ENCODE data around the gene PMF1. TPM values are rescaled to one million over a fixed set of nuclear protein-coding genes. Genes with fewer than 3 reads are reported as not detected.

PMF1 gene
- total RNA-seq, 1 experiment from 2014 or later, result 59.0 TPM

DNA sequence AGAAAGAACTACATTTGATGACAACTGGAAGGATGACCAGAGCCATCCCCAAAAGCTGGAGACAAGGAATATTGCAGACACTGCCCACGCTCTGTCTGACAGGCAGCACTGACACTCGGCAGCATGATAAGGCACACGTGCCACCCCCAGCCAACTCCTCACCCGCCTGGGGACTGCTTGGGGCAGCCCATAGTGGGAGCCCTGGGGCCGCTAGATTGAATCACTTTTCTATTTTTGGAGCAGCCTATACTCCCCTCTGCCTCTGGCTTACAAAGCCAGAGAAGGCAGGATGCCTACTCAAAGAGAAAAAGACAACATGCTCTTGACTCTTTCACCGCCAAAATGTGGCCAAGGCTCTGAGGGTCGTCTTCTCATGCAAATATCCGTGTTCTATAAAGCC is 68.5 kb downstream of the PMF1 start:
- Mint-ChIP-seq H3K27ac (ENCODE audit: unreplicated experiment) (peak overlapping the region; percentile 78), H3K36me3 (ENCODE audit: insufficient read depth, unreplicated experiment) (peaks cover 60% of the 10 kb centered on the region), H3K9me3 (ENCODE audit: low read depth, unreplicated experiment) (no peaks in the 10 kb centered on the region), H3K4me3 (ENCODE audit: low read depth, unreplicated experiment) (peak overlapping the region; percentile 72), H3K4me1 (ENCODE audit: low read depth, unreplicated experiment) (peaks cover 19% of the 10 kb centered on the region), H3K27me3 (ENCODE audit: unreplicated experiment) (no peaks in the 10 kb centered on the region)
- CTCF ChIA-PET, result interaction anchor here (2.0 to 2.2 kb wide), 2 partner anchors 104 to 135 kb away, joined by 6 to 8 read pairs; no protein-coding TSS in a partner anchor
- DNase-seq, result peak; percentile 38
- TF ChIP-seq, protein P1, sequence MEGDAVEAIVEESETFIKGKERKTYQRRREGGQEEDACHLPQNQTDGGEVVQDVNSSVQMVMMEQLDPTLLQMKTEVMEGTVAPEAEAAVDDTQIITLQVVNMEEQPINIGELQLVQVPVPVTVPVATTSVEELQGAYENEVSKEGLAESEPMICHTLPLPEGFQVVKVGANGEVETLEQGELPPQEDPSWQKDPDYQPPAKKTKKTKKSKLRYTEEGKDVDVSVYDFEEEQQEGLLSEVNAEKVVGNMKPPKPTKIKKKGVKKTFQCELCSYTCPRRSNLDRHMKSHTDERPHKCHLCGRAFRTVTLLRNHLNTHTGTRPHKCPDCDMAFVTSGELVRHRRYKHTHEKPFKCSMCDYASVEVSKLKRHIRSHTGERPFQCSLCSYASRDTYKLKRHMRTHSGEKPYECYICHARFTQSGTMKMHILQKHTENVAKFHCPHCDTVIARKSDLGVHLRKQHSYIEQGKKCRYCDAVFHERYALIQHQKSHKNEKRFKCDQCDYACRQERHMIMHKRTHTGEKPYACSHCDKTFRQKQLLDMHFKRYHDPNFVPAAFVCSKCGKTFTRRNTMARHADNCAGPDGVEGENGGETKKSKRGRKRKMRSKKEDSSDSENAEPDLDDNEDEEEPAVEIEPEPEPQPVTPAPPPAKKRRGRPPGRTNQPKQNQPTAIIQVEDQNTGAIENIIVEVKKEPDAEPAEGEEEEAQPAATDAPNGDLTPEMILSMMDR (IDR thresholded peaks at IDR 0.05; ENCODE audit: unreplicated experiment), result no peak
- BruUV-seq (replicated peaks), result no TSS peak
- intact Hi-C loops (cut with micrococcal nuclease; ENCODE audit: unreplicated experiment), result loop anchor here (5.0 kb wide), 2 partner anchors 56 to 221 kb away; partner anchors contain the start of genes CCT3, MEF2D and TSACC

DNA sequence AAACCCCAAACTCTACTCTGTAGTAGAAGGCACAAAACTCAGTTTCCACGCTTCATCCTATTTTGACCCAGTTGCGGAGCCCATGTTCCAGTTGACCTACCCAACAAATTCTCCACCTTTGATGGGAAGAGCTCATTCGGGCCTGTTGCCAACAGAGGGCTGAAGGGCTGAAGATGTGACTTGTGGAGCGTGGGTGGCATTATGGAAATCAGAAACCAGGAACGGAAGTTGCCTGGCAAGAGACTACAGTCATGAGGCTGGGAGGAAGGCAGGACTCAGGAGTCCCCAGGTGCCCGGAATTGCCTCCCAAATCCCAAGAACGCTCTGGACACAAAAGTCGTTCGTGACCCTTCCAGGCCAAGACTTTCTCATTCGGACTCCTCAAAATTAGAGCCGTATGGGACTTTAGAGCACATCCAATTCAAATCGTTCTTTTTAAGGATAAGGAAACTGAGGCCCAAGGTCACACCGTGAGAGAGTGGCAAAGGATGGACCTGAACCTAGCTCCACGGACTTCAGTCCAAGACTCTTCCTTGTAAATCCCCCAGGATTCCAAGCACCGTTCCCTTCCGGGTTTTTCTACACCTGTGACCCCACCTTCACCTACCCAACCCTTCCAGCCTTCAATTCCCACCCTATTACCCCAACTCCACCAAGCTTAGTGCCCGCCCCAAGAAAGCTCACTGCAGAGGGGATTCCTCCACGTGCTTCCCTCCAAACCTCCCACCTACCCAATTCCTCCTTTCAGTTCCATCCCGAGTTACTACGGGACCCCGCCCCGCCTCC is 69.1 kb downstream of the PMF1 start:
- CTCF ChIA-PET, result interaction anchor here (1.2 to 2.2 kb wide), 6 partner anchors 10 to 136 kb away, joined by 3 to 8 read pairs (median 6); partner anchors contain the start of genes CCT3, GLMP and TSACC
- H3K27me3 Mint-ChIP-seq (ENCODE audit: unreplicated experiment), result no peaks in the 10 kb centered on the region
- peaks cover 19% of the 10 kb centered on the region for H3K4me1 Mint-ChIP-seq (ENCODE audit: low read depth, unreplicated experiment)
- DNase-seq, result no peak
- BruUV-seq (replicated peaks), result TSS peak; percentile 43
- H3K9me3 Mint-ChIP-seq (ENCODE audit: low read depth, unreplicated experiment), result no peaks in the 10 kb centered on the region
- peaks cover 54% of the 10 kb centered on the region for H3K36me3 Mint-ChIP-seq (ENCODE audit: insufficient read depth, unreplicated experiment)
- TF ChIP-seq, protein P1 (IDR thresholded peaks at IDR 0.05; ENCODE audit: unreplicated experiment), result no peak
- peak overlapping the region; percentile 72 for H3K4me3 Mint-ChIP-seq (ENCODE audit: low read depth, unreplicated experiment)
- H3K27ac Mint-ChIP-seq (ENCODE audit: unreplicated experiment), result peak overlapping the region; percentile 78
- intact Hi-C loops (cut with micrococcal nuclease; ENCODE audit: unreplicated experiment), result loop anchor here (5.0 kb wide), 2 partner anchors 55 to 220 kb away; partner anchors contain the start of genes CCT3, MEF2D and TSACC

DNA sequence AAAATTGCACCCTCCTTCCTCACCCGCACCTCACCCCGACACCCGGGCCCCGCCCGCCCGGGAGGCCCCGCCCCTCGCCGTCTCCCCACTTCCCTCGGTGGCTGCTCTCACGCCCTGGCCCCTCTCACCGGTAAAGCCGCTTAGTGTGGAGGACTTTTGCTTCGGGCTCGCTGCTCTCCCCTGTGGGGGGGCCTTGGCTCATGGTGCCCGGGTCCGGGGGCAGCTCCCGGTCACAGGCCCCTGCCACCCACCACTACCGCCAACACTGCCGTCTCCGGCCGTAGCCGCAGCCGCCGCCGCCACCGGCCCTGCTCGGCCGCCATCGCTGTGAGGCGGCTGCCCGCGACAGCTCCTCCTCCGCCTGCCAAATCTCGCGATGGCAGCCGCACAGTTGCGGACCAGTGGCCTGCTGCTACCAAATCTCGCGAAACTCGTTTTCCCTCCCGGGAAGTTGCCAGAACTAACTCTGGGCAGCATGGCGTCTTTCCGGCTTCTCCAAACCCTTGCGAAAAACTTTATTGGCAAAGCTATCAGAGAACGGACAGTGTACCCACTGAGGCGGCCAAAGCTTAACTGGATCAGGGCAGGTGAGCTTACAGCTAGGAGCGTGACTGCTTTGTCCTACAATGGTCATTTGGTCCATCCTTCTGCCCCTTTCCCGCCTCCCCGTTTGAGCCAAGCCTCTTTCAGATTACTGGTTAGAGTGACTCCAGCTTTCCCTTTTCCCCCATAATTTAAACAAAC is 69.8 kb downstream of the PMF1 start, which contains the start of gene SMG5:
Gene SMG5, minus strand, starts transcription at position 347 of the 744 bp plus-strand sequence. Its CDS starts 145 bp downstream, at position 202.
- CTCF ChIA-PET, result interaction anchor here (0.7 to 2.2 kb wide), 10 partner anchors 9 to 560 kb away, joined by 3 to 8 read pairs (median 4); partner anchors contain the start of genes CCT3, GLMP, LMNA and TSACC
- TF ChIP-seq, protein P1 (IDR thresholded peaks at IDR 0.05; ENCODE audit: unreplicated experiment), result no peak
- Mint-ChIP-seq H3K27ac (ENCODE audit: unreplicated experiment) (peak within 1 kb of the TSS; percentile 78), H3K9me3 (ENCODE audit: low read depth, unreplicated experiment) (no peaks in the 10 kb centered on the region), H3K27me3 (ENCODE audit: unreplicated experiment) (no peaks in the 10 kb centered on the region), H3K4me1 (ENCODE audit: low read depth, unreplicated experiment) (peaks cover 19% of the 10 kb centered on the region), H3K36me3 (ENCODE audit: insufficient read depth, unreplicated experiment) (peaks cover 46% of the 10 kb centered on the region), H3K4me3 (ENCODE audit: low read depth, unreplicated experiment) (peak within 1 kb of the TSS; percentile 72)
- no TSS peak for BruUV-seq (replicated peaks)
- peak; percentile 98 for DNase-seq
- intact Hi-C loops (cut with micrococcal nuclease; ENCODE audit: unreplicated experiment), result loop anchor here (5.0 kb wide), 2 partner anchors 55 to 220 kb away; partner anchors contain the start of genes CCT3, MEF2D and TSACC

DNA sequence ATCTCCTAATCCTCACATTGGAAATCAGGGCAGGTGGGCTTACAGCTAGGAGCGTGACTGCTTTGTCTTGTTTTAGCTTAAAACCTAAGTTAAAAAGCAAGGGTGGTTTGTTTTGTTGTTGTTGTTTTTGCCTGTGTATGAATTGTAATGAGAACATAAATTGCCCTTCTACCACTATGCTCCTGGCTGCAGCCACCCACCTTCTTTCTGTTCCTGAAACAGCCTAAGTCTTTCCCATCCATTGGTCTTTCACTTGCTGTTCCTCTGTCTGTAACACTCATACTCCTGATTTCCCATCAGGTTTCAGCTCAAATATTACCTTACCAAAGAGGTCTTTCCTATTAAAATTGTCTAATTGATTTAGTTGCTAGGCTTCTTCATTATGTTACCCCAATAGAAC is 70.7 kb downstream of the PMF1 start:
- BruUV-seq (replicated peaks), result no TSS peak
- H3K27me3 Mint-ChIP-seq (ENCODE audit: unreplicated experiment), result no peaks in the 10 kb centered on the region
- DNase-seq, result no peak
- peaks cover 19% of the 10 kb centered on the region for H3K4me1 Mint-ChIP-seq (ENCODE audit: low read depth, unreplicated experiment)
- TF ChIP-seq, protein P1 (IDR thresholded peaks at IDR 0.05; ENCODE audit: unreplicated experiment), result no peak
- H3K27ac Mint-ChIP-seq (ENCODE audit: unreplicated experiment), result peak overlapping the region; percentile 78
- no peaks in the 10 kb centered on the region for H3K9me3 Mint-ChIP-seq (ENCODE audit: low read depth, unreplicated experiment)
- H3K36me3 Mint-ChIP-seq (ENCODE audit: insufficient read depth, unreplicated experiment), result peaks cover 40% of the 10 kb centered on the region
- CTCF ChIA-PET, result interaction anchor here (0.7 to 2.2 kb wide), 7 partner anchors 36 to 169 kb away, joined by 3 to 8 read pairs (median 3); partner anchors contain the start of gene LMNA
- intact Hi-C loops (cut with micrococcal nuclease; ENCODE audit: unreplicated experiment), result loop anchor here (5.0 kb wide), 2 partner anchors 54 to 219 kb away; partner anchors contain the start of genes CCT3, MEF2D and TSACC
- H3K4me3 Mint-ChIP-seq (ENCODE audit: low read depth, unreplicated experiment), result peak overlapping the region; percentile 72

Data from Calu3 (cell line).